HG02798 (cell line): Measurements from ENCODE around the gene HAPLN2.

Experiments
- ATAC-seq: cut with Tn5 transposase; IDR thresholded peaks from one replicate; pipeline ENCODE4 v1.9.1; 2021; ENCODE audit warnings: mild to moderate bottlenecking; ENCODE audit not compliant: unreplicated experiment, poor library complexity

The HAPLN2 gene

DNA sequence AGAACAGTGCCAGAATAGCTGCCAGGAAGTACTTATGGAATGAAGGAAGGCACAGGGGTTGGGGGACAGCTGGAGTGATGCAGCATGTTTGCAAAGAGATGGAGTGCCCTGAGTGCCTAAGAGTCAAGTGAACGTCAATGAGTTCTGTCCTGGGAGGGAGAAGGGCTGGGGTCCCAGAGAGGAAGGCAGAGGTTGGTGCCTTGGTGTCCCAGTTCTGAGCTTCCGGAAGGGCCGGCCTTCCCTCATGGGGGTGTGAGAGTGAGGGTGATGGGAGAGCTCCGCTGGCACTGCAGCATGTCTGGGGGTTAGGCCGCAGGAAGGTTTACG is 40.4 kb downstream of the HAPLN2 start:
- peak; percentile 1 for ATAC-seq

DNA sequence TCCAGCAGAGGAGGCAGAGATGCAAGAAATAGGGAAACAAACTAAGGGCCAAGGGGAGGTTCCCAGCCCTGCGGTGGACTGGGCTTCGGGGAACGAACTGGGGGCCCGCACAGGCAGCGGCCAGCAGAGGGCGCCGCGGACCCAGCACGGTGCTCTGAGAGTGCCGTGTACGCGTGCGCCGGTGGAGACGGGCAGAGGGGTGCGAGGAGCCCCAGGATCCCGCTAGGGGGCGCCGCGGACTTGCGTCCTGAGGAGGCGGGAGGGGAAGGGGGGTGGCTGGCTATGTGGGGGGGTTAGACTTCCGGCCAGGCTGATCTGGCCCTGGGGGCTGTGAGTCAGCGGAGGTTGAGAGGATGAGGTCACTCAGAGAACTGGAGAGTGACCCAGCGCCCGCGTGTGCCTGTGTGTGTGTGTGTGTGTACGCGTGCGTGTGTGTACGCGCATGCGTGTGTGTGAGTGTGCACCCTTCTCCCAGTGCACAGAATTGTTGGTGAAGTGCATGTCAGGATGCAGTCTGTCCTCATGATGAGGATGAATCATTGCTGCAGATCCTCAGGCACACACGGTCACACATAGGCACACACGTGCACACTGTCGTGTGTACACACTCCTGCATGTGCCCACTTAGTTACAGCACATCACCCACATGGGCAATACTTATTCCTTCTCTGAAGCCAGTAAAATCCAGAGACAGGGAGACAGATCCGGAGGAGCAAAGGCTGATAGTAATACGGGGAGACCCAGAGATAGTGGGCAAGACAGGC is 41.0 kb downstream of the HAPLN2 start:
- ATAC-seq, result peak; percentile 75

DNA sequence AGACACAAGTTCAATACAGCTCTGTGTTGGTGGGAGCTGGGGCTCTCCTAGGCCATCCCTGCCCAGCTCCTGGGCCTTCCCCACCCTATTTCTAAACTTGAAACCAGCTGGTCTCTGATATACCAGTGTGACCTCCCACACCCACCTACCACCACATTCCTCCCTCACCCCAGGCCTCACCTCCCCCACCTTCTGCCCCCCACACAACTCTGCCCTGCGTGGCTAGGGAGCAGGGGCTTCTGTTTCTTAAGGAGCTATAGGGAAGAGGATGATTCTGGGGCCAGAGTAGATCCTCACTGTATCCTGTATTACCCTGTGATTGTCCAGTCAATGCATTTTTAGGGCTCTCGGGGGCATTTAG is 41.5 kb downstream of the HAPLN2 start:
- peak; percentile 5 for ATAC-seq

DNA sequence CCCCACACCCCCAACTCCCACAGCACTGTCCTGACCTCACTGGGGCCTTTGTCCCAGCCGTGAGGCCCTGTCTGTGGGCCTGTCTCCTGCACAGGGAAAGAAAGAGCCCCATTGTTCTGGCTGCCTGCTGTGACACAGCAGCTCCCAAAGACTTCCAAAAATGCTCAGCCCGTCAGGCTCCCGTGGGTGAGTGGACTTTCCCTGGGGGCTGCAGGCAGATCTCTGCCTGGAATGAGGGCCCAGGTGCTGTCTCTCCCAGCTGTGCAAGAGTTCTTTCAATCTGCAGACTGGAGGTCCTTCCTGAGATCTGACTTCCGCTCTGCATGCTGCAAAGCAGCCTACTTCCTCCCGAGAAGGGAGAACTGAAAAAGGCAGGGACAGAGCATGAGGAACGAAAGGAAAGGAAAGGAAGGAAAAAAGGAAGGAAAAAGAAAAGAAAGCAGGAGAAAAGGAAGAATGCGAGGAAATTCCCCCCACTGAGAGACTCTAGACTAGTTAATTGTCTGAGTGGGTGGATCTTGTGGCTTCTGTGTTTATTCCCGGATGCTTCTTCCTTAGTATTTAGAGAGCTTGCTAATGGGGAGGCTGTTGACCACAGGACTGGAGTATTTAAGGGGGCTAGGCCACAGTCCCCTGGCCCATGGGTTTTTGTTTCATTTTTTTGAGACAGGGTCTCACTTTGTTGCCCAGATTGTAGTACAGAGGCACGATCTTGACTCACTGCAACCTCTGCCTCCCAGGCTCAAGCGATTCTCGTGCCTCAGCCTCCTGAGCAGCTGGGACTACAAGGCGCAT is 43.0 kb downstream of the HAPLN2 start:
- ATAC-seq, result no peak

DNA sequence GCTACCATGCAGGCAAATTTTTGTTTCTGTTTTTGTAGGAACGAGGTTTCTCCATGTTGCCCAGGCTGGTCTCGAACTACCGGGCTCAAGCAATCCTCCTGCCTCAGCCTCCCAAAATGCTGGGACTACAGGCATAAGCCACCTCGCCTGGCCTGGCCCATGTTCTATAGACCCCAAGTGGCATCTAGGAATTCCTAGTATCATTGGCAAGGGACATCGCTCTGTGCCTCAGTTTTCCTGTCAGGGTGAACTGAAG is 43.5 kb downstream of the HAPLN2 start:
- ATAC-seq, result no peak

DNA sequence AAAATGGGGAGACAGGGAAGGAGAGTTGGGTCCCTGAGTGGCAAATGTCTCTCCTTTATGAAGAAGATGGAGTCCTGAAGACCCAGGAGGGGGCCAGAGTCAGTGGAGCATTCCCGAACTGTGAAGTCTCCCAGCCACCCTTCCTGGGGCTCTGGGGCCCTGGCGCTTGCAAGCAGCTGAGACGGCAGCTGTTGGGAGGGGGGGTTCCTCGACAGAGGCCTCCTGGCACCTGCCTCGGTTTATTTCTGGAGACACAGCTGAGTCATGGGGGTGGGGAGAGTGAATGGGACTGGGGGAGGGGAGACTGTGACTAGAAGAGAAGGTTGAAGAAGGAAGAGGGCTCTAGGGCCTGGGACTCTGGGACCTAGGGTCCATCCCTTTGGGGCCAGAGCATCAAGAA is 44.0 kb downstream of the HAPLN2 start:
- no peak for ATAC-seq

DNA sequence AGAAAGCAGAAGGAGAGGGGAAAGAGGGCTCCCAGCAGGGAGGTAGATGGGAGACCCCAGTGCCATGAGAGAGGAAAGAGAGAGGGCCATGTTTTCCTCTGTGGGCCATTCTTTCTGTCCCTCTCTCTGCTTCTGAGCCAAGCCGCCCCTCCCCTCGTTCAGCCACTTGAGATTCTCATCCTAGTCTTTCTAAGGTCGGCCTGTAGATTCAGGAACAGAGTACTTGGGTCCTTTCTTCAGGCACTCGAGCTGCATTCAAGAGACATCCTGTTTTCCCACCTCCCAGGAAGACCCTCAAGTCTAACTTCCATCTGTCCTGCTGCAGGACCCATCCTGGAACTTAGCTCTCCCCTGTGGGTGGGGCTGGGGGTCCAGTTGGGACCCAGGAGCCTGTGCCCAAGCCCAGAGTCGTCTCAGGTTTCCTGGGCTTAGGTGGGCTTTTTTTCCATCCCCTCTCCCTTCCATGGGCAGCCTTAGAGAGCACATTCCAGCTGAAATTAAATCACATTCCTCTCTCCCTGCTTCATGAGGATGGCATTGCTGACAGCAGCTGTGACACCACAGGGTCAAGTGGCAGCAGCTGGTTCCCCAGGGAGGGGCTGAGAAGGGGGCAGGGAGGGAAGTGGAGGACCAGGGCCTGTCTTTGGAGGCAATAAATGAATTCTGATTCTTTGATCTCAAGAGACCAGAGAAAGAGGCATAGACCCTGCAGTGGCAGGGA is 45.0 kb downstream of the HAPLN2 start:
- no peak for ATAC-seq

DNA sequence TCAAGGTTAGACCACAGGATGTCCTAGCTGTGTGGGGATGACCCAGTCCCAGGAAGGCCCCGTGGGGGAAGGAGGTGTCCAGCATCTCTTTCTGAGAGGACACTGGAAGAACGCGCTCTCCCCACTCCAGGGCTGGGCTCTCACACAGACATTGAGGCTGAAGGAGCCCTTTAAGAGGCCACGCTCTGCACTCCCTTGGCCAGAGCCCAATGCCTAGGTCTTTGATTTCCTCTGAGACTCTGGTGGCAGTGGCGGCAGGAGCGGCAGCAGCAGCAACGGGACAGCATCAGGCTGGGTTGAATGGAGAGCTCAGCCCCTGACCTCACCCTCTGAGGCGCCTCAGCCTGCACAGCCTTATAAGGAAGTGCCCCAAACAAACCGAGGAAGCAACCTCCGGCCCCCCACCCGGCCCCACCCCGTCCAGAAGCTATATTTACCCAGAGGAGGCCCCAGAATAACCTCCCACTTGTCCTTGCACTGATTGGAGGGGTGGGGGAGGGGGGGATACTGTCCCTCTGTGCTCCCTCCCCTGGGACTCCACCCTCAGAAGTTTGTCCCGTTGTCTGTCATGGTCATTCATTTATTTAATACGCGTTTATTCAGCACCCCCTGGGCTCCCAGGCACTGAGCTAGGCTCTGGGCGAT is 45.7 kb downstream of the HAPLN2 start:
- ATAC-seq, result no peak

DNA sequence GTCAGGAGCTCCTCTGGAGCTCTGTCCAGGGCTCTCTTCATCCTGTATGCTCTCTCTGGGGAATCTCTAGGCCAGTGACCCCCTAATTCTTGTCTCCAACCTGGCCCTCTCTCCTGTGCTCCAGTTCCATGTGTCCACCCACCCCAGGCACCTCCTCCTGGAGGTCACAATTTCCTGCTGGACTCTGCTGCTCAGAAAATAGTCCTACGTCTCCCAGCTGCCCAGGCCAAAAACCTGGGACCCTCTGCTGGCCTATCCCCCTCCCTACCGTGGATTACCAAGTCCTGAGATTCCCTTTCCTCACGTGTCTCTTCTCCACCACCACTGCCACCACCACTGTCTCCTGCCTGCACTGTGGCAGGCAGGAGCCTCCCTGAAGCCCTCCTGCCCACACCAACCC is 46.3 kb downstream of the HAPLN2 start:
- ATAC-seq, result no peak

DNA sequence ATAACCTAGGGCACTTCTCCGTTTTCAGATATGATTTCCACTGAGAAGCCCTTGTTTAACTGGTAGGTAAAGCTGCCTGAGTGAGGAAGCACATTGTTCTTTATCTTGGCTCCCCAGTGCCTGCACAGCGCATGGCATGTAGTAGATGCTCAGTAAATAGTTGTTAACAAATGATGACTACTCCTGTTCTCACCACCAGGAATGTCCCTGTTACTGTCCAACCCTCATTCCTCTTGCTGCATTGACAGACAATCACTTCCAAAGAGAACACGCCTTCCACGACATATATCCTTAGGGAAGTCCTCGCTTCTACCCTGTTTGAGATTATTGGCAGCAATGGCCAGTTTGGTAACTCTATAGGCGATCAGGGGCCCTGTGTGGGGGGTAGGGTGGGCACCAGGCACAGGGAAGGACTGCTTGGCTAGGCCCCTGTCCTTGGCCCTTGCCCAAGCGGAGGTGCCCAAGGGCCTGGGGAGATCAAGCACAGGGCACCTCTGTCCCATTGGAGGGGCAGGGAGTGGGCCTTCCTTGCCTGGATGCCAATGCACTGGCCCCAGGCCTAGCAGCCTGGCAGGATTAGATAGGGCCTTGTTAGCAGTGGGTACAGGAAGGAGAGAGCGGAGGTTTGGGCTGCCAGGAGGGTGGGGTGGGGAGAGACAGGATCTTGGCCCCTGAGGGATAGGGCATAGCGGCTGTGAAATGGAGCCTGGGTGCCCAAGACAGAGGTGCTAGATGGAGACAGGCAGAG is 47.8 kb downstream of the HAPLN2 start:
- ATAC-seq, result no peak

DNA sequence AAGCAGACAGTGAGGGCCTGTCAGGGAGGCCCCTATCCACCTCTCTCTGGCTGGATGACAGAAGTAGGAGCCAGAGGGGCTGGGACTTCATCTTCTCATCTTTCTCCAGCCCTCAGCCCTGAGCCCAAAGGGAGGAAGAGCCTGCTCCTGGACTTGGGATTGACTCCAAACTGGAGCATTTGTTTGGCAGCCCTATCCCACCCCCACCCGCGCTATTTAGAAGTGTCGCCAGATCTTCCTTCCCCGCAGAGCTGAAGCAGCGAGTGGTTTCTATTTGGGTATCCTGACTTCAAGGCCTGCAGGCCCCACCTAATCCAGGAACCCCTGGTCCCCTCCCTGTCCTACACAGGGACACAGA is 48.4 kb downstream of the HAPLN2 start:
- ATAC-seq, result no peak

DNA sequence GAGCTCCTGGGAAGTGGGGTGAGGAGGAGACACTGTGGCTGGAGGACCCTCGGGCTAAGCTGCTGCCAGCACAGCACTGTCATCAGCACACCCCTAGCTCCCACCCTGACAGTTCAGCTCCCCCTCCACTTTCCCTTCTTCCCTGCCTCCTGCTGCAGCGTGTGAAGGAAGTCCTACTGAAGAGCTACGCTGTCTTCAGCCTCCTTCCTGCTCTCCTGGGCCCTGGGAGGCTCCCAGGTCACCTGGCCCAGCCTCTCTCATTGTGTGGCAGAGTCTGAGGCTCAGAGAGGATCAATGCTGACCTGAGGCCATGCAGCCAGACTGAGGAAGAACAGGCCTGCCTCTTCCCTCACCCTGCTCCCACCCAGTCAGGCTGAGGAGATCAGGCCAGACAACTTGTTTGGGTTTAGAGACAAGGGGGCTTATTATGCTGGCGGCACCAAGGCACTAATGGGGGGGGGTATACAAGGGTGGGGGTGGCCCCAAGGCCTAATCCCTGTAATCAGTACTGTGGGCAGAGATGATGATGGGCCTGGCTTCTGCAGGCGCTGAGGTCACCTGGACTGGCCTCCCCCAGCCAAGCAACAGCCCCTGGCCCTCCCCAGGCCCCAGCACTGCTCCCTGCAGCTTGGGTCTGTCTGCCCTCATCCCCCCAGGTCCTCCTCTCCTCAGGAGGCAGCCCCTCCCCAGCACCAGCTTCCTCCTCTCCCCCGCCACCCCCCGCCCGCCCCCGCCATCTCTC is 48.9 kb downstream of the HAPLN2 start:
- no peak for ATAC-seq

DNA sequence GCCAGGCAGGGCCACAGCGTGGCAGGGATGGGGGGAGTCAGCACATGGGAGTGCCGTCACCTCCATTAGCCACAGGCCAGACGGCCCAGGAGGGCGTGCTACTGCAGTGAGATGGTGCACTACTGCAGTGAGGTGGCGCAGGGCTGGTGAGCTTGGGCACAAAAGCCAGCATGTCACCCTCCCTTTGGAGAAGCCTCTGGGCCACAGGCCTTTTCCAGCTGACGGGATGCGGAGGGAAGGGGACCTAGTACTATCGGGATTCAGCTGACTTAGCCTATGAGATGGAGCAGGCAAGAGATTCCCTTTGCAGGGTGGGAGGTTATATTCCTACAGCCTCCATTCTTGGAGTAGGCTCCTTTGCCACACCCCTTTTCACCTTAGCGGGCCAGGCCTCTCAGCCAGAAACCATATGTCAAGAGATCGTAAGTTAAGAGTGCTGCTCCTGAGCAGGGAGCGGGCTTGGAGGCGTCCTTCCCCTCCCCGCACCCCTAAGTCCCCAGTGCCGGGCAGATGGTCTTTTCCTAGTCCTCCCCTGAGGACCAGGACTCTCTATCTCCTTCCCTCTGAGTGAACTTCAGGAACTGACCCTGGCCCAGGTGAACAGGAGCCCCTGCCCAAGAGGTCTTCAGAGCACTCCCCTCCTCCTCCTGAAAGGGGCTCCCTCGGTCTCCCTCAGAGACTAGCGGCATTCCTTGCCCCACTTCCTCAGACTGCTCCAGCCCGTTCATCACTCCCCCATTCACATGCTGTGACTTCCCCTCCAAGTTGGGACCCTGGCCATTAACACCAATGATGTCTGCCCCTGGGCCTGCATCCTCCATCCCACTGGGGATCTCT is 49.8 kb downstream of the HAPLN2 start:
- ATAC-seq, result no peak

DNA sequence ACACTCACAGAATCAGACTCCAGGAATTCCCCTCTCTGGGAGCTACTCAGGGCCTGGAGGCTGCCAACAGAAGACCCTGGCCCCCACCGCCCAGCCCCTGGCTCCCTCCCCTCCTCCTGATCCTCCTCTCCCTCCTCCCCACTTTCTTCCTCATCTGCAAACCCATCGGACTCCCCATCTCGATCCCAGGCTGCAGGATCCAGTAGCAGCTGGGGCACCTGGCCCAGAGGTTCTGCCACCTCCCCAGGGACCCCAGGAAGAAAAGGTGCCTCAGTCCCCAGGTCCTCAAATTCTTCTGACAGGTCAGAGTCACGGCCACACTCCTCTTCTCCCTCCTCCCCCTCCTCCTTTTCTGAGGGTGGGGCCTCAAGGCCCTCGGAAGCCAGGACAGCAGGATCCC is 50.6 kb downstream of the HAPLN2 start:
- ATAC-seq, result no peak

DNA sequence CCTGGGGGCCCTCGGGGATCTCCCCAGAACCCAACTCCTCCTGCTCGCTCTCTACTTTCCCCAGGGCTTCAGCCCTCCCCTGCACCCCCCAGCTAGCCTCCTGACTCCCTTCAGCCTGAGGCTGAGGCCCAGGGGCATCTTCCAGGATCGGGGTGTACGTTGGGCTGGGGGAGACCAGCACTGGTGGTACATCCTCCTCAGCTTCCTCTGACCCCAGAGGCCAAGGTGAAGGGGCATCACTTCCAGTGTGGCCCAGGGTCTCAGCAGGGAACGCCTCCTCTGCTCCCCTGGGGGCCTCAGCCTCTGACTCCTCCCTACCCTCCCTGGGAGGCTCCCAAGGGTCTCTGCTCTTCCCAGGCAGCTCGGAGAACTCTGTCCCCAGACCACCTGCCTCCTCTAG is 51.1 kb downstream of the HAPLN2 start:
- no peak for ATAC-seq

DNA sequence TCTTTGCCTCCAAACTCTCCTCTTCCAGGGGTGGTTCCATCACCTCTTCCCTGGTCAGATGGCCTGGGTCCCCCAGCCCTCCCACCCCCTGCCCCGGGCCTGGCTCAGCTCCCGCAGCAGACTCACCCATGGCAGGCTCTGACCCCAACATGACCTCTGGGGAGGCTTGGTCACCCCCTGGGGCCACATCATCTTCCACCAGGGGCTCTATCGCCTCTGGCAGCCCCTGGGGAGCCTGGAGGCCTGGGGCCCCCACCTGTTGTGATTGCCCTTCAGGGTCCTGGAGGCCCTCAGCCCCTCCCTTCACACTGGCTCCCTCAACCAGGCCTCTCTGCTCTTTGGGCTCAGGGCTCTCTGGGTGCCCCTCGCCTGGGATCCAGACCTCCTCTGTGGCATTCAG is 51.6 kb downstream of the HAPLN2 start:
- no peak for ATAC-seq

DNA sequence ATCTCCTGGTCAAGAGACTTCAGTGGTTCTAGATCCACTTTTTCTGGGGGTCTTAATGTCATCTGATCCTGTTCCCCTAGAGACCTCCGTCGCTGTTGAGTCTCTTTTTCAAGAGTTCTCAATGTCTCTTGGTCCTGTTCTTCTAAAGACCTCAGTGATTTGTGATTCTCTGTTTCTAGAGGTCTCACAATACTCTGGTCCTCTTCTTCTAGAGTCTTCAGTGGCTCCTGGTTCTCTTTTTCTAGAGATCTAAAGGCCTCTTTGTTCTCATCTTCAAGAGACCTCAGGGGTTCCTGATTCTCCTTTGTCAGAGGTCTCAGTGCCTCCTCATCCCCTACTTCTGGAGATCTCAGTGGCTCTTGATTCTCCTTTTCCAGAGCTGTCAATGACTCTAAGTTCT is 52.6 kb downstream of the HAPLN2 start:
- ATAC-seq, result no peak

DNA sequence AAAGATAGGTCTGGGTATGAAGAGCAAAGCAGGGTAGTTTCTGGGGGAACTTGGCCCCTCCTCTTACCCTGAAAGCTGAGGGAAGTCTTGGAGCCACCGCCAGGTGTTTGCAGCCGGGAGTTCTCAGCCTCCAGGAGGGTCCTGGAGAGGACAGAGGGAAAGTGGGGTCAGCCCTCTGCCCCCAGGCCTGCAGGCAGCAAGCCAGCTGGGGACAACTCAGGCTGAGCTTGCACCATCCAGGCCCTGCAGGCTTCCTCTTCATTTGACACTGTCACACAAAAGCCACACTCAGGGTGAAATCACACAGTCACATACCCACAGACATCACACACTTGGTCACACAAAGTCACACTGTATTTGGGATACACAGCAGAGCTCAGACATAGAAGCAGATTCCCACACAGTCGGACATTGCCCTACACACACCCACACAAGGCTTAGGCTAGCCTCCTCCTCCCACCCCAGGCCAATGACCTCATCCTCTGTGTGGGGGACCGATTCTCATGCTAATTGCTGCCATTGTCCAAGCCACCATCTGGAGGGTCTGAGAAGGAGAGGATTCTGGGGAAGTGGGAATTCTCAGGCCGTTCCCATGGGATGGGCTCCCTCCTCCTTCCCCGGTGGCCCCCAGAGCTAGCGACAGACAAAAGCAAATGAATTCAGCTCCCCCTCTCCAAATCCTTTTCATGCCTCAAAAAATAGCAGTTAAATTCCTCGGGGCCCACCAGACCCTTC is 54.3 kb downstream of the HAPLN2 start:
- no peak for ATAC-seq
